ENCODE measurements around the gene IL24. TPM values are rescaled to one million over a fixed set of nuclear protein-coding genes. Genes with fewer than 3 reads are reported as not detected.

Gene IL24
- total RNA-seq, 1 experiment from 2014 or later = 0.58 TPM

DNA sequence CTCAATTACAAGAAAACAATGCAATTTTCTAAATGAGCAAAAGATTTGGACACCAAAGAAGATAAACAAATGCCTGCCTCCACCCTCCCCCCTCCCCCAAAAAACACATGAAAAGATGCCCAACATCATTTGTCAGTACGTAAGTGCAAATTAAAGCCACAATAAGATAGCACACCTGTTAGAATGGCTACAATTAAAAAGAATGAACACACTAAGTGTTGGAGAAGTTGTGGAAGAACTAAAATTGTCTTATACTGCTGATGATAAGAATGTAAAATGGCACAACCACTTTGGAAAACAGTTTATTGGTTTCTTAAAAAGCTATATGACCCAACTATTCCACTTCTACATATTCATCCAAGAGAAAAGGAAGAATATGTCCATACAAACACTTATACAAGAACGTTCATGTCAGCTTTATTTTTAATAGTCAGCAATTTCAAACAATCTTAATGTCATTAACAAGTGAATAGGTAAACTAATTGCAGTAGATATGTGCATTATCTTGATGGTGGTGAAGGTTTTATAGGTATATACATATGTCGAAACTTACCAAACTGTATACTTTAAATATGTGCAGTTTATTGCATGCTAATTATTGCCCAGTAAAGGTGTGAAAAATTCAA lies 21.4 kb upstream of the IL24 start:
- H3K36me3 Mint-ChIP-seq (ENCODE audit: insufficient read depth, unreplicated experiment) = peaks cover 6% of the 10 kb centered on the region
- no TSS peak for BruUV-seq (replicated peaks)
- POLR2A ChIA-PET = interaction anchor here (0.6 to 6.1 kb wide), 2 partner anchors 10 to 137 kb away, joined by 3 to 69 read pairs; no protein-coding TSS in a partner anchor
- intact Hi-C loops (cut with micrococcal nuclease) = no loop called here
- TF ChIP-seq, protein P1, sequence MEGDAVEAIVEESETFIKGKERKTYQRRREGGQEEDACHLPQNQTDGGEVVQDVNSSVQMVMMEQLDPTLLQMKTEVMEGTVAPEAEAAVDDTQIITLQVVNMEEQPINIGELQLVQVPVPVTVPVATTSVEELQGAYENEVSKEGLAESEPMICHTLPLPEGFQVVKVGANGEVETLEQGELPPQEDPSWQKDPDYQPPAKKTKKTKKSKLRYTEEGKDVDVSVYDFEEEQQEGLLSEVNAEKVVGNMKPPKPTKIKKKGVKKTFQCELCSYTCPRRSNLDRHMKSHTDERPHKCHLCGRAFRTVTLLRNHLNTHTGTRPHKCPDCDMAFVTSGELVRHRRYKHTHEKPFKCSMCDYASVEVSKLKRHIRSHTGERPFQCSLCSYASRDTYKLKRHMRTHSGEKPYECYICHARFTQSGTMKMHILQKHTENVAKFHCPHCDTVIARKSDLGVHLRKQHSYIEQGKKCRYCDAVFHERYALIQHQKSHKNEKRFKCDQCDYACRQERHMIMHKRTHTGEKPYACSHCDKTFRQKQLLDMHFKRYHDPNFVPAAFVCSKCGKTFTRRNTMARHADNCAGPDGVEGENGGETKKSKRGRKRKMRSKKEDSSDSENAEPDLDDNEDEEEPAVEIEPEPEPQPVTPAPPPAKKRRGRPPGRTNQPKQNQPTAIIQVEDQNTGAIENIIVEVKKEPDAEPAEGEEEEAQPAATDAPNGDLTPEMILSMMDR (IDR thresholded peaks at IDR 0.05; ENCODE audit: unreplicated experiment) = no peak
- H3K4me3 Mint-ChIP-seq (ENCODE audit: unreplicated experiment) = no peak overlapping the region
- H3K9me3 Mint-ChIP-seq (ENCODE audit: unreplicated experiment) = peaks cover 12% of the 10 kb centered on the region
- CTCF ChIA-PET = interaction anchor here (1.0 to 4.0 kb wide), 2 partner anchors 10 to 149 kb away, joined by 4 to 17 read pairs; partner anchors contain the start of gene IL20
- peaks cover 15% of the 10 kb centered on the region for H3K4me1 Mint-ChIP-seq (ENCODE audit: insufficient read depth, unreplicated experiment)
- DNase-seq (ENCODE audit: unreplicated experiment) = no peak
- no peak overlapping the region for H3K27ac Mint-ChIP-seq (ENCODE audit: low read depth, unreplicated experiment)
- no peaks in the 10 kb centered on the region for H3K27me3 Mint-ChIP-seq (ENCODE audit: insufficient read depth, unreplicated experiment)

DNA sequence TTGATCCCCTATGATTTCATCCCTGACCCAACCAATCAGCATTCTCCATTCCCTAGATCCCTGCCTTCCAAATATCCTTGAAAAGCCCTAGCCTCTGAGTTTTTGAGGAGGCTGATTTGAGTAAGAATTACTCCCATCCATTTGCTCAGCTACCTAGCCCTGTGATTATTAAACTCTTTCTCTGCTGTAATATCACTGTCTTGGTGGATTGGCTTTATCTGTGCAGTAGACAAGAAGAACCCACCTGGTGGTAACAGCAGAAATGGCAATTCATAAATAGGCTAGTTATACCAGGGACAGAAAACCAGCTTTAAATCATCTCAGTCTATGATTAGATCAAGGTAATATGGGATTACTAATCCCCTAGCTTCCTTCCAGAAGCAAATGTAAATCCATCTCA lies 18.8 kb upstream of the IL24 start:
- BruUV-seq (replicated peaks) = no TSS peak
- TF ChIP-seq, protein P1 (IDR thresholded peaks at IDR 0.05; ENCODE audit: unreplicated experiment) = no peak
- no peak overlapping the region for H3K4me3 Mint-ChIP-seq (ENCODE audit: unreplicated experiment)
- POLR2A ChIA-PET = interaction anchor here (0.6 to 1.3 kb wide), 7 partner anchors 9 to 377 kb away, joined by 3 to 5 read pairs (median 3); no protein-coding TSS in a partner anchor
- no peak overlapping the region for H3K27ac Mint-ChIP-seq (ENCODE audit: low read depth, unreplicated experiment)
- intact Hi-C loops (cut with micrococcal nuclease) = no loop called here
- CTCF ChIA-PET = interaction anchor here (0.5 to 4.0 kb wide), 13 partner anchors 11 to 287 kb away, joined by 3 to 17 read pairs (median 4); partner anchors contain the start of gene IL20
- peaks cover 5% of the 10 kb centered on the region for H3K36me3 Mint-ChIP-seq (ENCODE audit: insufficient read depth, unreplicated experiment)
- H3K4me1 Mint-ChIP-seq (ENCODE audit: insufficient read depth, unreplicated experiment) = peaks cover 19% of the 10 kb centered on the region
- DNase-seq (ENCODE audit: unreplicated experiment) = no peak
- H3K9me3 Mint-ChIP-seq (ENCODE audit: unreplicated experiment) = peaks cover 18% of the 10 kb centered on the region
- H3K27me3 Mint-ChIP-seq (ENCODE audit: insufficient read depth, unreplicated experiment) = no peaks in the 10 kb centered on the region

DNA sequence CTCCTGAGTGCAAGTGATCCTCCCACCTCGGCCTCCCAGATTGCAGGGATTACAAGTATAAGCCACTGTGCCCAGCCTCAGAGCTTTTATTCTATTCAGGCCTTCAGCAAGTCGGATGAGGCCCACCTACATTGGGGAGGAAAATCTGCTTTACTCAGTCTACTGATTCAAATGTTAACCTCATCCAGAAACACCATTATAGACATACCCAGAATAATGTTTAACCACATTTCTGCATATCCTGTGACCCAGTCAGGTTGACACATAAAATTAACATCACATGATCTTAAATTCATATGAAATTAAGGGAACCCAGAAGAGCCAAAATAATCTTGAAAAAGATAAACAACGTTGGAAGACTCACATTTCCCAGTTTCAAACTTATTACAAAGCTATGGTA lies 16.9 kb upstream of the IL24 start:
- TF ChIP-seq, protein P1 (IDR thresholded peaks at IDR 0.05; ENCODE audit: unreplicated experiment) = no peak
- Mint-ChIP-seq H3K27ac (ENCODE audit: low read depth, unreplicated experiment) (no peak overlapping the region), H3K9me3 (ENCODE audit: unreplicated experiment) (peaks cover 18% of the 10 kb centered on the region), H3K4me3 (ENCODE audit: unreplicated experiment) (no peak overlapping the region), H3K27me3 (ENCODE audit: insufficient read depth, unreplicated experiment) (no peaks in the 10 kb centered on the region), H3K4me1 (ENCODE audit: insufficient read depth, unreplicated experiment) (peaks cover 20% of the 10 kb centered on the region), H3K36me3 (ENCODE audit: insufficient read depth, unreplicated experiment) (no peaks in the 10 kb centered on the region)
- intact Hi-C loops (cut with micrococcal nuclease) = no loop called here
- POLR2A ChIA-PET = interaction anchor here (1.3 to 1.8 kb wide), 2 partner anchors 10 to 15 kb away, joined by 3 to 4 read pairs; partner anchors contain the start of gene IL20
- no TSS peak for BruUV-seq (replicated peaks)
- CTCF ChIA-PET = interaction anchor here (0.6 to 2.2 kb wide), 6 partner anchors 16 to 155 kb away, joined by 3 to 10 read pairs (median 4); partner anchors contain the start of gene IL20
- DNase-seq (ENCODE audit: unreplicated experiment) = no peak

DNA sequence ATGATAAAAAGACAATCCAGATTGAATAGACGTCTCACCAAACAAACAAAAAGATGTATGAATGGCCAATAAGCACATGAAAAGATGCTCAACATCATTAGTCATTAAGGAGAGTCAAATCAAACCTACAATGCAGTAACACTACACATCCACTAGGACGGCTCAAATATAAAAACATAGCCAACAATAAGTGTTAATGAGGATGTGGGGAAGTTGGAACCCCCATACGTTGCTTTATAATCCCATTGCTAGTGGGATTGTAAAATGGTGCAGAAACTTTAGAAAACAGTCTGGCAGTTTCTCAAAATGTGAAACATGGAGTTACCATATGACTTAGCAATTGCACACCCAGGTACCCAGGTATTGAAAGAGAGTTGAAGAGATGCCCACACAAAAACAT lies 14.7 kb upstream of the IL24 start:
- H3K4me1 Mint-ChIP-seq (ENCODE audit: insufficient read depth, unreplicated experiment) = peaks cover 40% of the 10 kb centered on the region
- intact Hi-C loops (cut with micrococcal nuclease) = no loop called here
- no peaks in the 10 kb centered on the region for H3K27me3 Mint-ChIP-seq (ENCODE audit: insufficient read depth, unreplicated experiment)
- POLR2A ChIA-PET = interaction anchor here (0.9 to 6.2 kb wide), 4 partner anchors 13 to 247 kb away, joined by 3 to 86 read pairs (median 40); partner anchors contain the start of genes DYRK3 and IL24
- no TSS peak for BruUV-seq (replicated peaks)
- CTCF ChIA-PET = interaction anchor here (0.9 to 3.2 kb wide), 7 partner anchors 10 to 156 kb away, joined by 3 to 30 read pairs (median 7); partner anchors contain the start of gene IL20
- peaks cover 18% of the 10 kb centered on the region for H3K9me3 Mint-ChIP-seq (ENCODE audit: unreplicated experiment)
- TF ChIP-seq, protein P1 (IDR thresholded peaks at IDR 0.05; ENCODE audit: unreplicated experiment) = peak; percentile 40
- H3K4me3 Mint-ChIP-seq (ENCODE audit: unreplicated experiment) = no peak overlapping the region
- peak overlapping the region; percentile 6 for H3K27ac Mint-ChIP-seq (ENCODE audit: low read depth, unreplicated experiment)
- no peaks in the 10 kb centered on the region for H3K36me3 Mint-ChIP-seq (ENCODE audit: insufficient read depth, unreplicated experiment)
- DNase-seq (ENCODE audit: unreplicated experiment) = no peak

All from MCF 10A (cell line).